ENCODE results near the gene TMEM219. TPM values are rescaled to one million over a fixed set of nuclear protein-coding genes. Genes with fewer than 3 reads are reported as not detected.
"Not testable (repeated sequence)": the region's sequence is repeated elsewhere in the genome, so short reads cannot be mapped to it uniquely, and the experiment has no call there.

The TMEM219 gene
- total RNA-seq, 1 donor from 2014 or later, result 151 TPM

- no peak for DNase-seq (ENCODE audit: extremely low read depth, low read depth, low spot score)
Measured at GRCh38 chr16:29950806-29951461, 10.9 kb upstream of the TMEM219 start.

- no peak for DNase-seq (ENCODE audit: extremely low read depth, low read depth, low spot score)
Measured at GRCh38 chr16:29951625-29952365, 10.1 kb upstream of the TMEM219 start.

GRCh38 chr16:29958756-29959155, 3.1 kb upstream of the TMEM219 start:
- DNase-seq (ENCODE audit: extremely low read depth, low read depth, low spot score), result no peak

DNA sequence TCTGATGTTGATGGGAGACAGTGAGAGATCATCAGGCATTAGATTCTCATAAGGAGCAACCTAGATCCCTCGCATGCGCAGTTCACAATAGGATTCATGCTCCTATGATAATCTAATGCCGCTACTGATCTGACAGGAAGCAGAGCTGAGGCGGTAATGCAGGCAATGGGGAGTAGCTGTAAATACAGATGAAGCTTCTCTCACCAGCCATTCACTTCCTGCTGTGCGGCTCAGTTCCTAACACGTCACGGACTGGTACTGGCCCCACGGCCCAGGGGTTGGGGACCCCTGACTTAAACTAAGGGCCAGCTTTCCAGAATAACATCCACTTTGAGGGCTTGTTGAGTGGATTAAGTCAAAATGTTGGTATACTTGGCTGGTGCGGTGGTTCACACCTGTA, 2.6 kb upstream of the TMEM219 start:
- DNase-seq (ENCODE audit: extremely low read depth, low read depth, low spot score), result no peak

DNA sequence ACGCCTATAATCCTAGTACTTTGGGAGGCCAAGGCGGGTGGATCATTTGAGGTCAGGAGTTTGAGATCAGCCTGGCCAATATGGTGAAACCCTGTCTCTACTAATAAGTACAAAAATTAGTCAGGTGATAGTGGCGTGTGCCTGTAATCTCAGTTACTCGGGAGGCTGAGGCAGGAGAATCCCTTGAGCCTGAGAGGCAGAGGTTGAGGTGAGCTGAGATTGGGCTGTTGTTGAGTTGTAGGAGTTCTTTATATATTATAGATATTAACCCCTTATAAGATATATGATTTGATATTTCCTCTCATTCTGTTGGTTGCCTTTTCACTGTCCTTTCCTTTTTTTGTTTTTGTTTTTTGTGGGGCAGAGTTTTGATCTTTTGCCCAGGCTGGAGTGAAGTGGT, 2.1 kb upstream of the TMEM219 start:
- not testable (repeated sequence) for DNase-seq (ENCODE audit: extremely low read depth, low read depth, low spot score)

DNA sequence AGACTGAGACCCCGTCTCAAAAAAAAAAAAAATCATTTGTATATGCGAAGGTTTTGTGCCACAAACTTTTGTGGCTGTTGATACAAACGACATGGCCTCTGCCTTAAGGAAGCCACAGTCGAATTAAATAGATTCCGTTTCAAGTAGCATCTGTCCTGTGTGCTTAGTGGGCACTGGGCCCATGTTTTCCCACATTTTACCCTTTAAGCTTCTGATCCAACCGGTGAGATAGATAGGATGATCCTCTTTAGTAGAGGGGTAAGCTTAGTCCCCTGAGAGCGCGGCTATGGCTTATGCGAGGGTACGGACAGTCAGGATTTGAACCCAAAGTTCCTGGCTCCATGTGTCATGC, 776 bp upstream of the TMEM219 start:
- DNase-seq (ENCODE audit: extremely low read depth, low read depth, low spot score), result no peak

DNA sequence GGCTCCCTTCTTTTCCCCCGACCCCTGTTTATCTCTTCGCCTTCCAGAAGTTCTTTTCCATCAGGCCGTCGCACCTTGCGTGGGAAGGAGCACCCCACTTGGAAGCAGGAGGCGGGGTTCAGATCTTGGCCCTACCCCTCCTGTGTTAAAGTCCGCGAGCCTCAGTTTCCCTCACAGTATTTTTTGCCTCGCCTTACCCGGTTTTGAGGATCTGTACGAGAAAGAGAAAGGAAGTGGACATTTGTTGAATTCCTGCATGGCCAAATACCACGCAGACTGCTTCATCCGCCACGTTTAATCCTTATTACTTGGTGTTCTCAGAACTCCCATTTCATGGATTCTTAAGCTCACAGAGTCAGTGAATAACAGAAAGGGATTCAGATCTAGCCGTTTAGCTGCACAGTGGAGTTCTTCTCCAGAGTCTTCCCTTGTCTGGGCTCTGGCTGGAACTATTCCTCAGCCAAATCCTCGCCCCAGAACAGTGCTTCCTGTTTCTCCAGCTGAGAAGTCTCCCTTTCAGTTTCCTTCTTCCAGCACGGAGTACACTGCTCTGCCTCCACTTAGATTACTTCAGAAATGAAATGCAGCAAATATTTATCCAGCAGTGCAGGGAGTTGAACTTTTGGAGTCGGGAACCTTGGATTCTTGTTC, 590 bp downstream of the TMEM219 start:
- DNase-seq (ENCODE audit: extremely low read depth, low read depth, low spot score), result no peak

DNA sequence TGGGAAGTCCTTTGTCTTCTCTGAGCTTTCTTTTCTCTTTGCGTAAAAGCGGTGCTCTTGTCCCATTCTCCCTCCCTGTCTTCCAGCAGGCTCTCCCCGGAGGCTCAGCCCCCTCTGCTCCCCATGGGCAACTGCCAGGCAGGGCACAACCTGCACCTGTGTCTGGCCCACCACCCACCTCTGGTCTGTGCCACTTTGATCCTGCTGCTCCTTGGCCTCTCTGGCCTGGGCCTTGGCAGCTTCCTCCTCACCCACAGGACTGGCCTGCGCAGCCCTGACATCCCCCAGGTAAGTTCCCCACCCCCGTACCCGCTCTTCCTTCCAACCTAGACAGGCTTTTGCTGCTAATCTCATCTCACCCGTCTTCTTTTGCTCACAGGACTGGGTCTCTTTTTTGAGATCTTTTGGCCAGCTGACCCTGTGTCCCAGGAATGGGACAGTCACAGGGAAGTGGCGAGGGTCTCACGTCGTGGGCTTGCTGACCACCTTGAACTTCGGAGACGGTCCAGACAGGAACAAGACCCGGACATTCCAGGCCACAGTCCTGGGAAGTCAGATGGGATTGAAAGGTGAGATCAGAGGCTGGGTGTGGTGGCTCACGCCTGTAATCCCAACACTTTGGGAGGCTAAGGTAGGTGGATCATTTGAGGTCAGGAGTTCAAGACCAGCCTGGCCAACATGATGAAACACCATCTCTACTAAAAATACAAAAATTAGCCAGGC, 1.3 kb downstream of the TMEM219 start:
- DNase-seq (ENCODE audit: extremely low read depth, low read depth, low spot score), result no peak

GRCh38 chr16:29968205-29968604, 6.3 kb downstream of the TMEM219 start:
- no peak for DNase-seq (ENCODE audit: extremely low read depth, low read depth, low spot score)

DNA sequence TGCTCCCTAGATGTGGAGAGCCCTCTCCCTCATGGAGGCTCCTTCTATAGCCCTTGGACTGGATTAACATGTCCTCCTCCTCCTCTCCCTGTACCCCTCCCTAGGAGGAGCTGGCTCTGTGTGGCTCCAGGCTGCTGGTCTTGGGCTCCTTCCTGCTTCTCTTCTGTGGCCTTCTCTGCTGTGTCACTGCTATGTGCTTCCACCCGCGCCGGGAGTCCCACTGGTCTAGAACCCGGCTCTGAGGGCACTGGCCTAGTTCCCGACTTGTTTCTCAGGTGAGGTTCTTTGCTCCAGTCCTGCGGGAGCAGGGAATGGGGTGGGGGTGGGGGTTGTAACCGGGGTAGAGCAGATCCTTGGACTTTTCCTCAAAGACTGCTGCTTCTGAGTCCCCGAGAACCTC, 9.4 kb downstream of the TMEM219 start:
- DNase-seq (ENCODE audit: extremely low read depth, low read depth, low spot score), result no peak

GRCh38 chr16:29972500-29972899, 10.6 kb downstream of the TMEM219 start:
- DNase-seq (ENCODE audit: extremely low read depth, low read depth, low spot score), result no peak

- no peak for DNase-seq (ENCODE audit: extremely low read depth, low read depth, low spot score)
Measured at GRCh38 chr16:29972992-29973383, 11.1 kb downstream of the TMEM219 start.

- DNase-seq (ENCODE audit: extremely low read depth, low read depth, low spot score), result peak; percentile 72
Measured at GRCh38 chr16:29973384-29974246, 11.7 kb downstream of the TMEM219 start, which contains the start of gene TAOK2. TAOK2 (plus strand) TSS chr16:29973868; CDS start chr16:29977773, 3,905 bp downstream.

- peak; percentile 48 for DNase-seq (ENCODE audit: extremely low read depth, low read depth, low spot score)
Measured at GRCh38 chr16:29974291-29975133, 12.6 kb downstream of the TMEM219 start.

DNA sequence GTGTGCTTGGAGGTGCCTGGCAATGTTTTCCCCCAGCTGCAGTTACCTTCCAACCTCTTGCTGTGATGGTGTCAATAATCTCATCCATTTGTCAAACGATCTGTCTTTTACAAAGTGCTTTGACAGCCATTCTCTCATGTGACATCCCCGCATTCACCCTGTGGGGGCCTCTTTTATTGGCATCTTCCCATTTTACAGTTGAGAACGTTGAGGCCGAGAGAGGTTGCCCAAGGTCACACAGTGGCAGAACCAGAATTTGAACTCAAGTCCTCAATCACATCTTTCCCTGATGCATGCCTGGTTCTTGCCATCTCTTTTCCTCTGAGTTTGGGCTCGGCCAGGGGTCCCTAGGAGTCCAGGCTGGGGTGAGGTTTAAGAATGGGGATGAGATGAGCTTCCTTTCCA, 13.3 kb downstream of the TMEM219 start:
- no peak for DNase-seq (ENCODE audit: extremely low read depth, low read depth, low spot score)

GRCh38 chr16:29975811-29976511, 14.1 kb downstream of the TMEM219 start:
- no peak for DNase-seq (ENCODE audit: extremely low read depth, low read depth, low spot score)

DNA sequence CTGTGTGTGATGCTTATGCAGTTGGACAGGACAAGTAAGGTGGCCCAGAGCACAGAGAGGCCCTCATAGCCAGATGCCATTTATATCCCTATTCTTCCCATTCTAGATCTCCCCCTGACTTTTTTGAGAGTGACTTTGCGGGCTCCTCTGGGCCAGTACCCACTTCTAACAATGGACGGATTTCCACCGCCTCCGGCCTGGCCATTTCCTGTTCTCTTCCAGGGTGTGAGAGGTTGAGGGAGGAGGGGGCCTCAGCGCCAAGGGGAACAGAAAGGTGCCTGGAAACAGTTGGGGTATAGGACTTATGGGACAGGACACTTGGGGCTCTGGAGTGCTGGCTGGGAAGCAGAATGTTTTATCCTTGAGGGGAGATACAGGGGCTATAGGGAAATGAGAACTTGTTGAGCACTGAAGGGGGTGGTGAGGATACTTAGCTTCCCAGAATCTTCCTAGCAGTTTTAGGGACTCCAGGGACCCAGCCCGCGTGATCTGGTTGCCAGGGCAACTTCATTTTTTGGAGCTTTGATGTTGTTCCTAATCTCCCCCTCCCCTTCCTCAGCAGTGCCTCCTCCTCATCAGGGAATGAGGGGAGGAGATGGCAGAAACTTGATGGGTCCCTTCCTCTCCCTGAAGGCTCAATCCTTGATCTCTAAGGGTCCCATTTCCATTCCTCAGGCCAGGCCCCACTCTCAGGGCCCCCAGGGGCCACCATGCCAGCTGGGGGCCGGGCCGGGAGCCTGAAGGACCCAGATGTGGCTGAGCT, 15.4 kb downstream of the TMEM219 start:
- no peak for DNase-seq (ENCODE audit: extremely low read depth, low read depth, low spot score)

- DNase-seq (ENCODE audit: extremely low read depth, low read depth, low spot score), result no peak
Measured at GRCh38 chr16:29978081-29978480, 16.2 kb downstream of the TMEM219 start.
